GM19395 (cell line): ENCODE data around the gene MAGI1.
A peak's percentile ranks its signal among the peaks of the same experiment; 100 is the strongest.

Experiments
- ATAC-seq: cut with Tn5 transposase; IDR thresholded peaks from one replicate; pipeline ENCODE4 v1.9.1; 2021; ENCODE audit warnings: mild to moderate bottlenecking, moderate library complexity; ENCODE audit not compliant: unreplicated experiment

Gene MAGI1

DNA sequence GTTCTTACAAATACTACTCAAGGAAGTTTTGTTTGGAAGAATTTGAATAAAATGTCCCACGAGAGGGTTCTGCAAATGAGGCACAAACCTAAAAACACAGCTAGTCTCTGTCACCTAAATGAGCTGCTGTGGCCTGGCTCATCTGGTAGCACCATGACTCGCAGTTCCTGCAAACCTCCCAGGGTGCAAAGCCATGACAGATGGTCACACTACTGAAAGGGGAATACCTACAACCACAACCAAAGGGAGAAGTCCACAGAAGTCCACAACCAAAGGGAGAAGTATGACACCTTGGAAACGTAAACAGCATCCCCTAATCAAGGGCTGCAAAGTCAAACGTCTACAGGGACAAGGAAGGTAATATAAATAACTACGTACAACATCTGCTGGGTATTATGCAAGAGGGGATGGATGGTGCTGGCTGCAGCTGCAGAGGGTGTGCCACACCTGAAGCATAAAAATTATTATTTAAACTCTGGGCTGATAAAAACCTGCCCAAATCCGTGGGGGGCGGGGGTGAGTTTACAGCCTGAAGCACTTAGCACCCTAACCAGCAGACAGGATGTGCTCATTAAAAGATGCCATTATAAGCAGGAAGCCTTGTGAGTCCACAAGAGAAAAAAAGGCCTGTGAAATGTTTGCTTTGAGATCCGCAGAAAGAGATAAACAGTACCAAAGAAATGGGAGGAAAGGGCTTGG, 184.0 kb downstream of the MAGI1 start:
- no peak for ATAC-seq

DNA sequence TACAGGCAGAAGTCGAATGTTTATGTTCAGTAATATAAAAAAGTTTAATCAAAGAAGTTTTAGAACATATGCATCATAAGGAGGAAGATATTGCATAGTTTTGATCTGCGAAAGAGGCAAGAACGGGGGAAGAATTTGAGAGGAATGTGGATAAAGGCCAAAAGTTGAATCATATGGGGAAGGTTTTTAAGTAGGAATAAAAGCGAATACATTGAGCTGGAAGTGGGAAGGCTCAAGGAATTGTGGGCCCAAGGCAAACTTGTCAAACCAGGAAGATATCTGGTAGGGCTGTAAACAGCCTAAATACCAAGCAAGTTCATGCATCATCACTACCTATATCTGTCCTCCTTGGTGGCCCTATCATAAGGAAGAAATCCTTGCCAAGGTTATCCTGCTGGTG, 186.9 kb downstream of the MAGI1 start:
- no peak for ATAC-seq

DNA sequence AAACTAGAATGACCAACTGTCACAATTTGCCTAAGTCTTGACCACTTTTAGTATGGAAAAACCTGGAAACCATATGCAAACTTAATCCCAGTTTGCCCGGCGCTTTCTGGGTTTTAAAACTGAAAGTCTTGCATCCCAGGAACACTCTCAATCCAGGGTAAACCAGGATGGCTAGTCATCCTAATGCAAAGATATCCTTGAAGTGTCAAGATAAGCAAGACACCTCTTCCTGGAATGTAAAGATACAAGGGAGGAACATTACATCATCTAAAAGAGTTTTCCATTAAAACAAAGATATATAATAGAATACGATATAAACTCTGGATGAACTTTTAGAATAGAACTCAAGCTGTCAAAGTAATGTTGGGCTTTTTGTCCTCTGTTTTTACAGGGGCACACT, 188.5 kb downstream of the MAGI1 start:
- no peak for ATAC-seq

DNA sequence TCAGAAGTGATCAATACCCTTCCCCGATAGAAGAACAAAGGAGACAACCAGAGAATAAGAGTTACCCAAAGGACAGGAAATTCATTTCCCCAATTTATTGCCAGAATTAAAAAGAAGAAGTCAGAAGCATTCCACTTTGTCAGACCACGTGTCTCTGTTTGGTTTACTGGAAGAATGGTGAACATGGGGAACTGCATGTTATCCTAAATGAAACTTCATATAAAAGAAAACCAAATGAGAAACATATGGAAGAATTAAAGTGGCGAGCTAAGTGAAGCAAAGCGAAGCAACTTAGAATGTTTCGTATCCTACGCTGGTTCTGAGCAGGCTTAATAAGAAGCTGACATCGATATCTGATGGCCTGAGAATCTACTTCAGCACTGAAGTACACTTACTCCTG, 190.7 kb downstream of the MAGI1 start:
- ATAC-seq: no peak

DNA sequence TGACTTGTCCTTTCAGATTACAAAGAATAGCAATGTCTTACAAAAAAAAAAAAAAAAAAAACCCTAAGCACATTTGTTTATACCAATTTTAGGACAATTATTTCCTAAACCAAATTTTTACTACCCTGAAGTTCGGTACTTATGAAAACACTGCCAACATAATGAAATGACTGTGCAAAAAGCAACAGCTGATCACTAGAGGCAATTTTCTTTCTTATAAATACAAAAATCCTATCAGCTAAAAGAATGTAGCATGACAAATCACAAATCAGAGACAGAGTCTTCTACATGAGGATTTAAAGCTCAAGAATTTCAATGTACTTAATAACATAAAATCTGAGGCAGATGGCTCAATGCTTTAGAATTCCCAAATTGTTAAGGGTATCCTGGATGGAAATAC, 191.8 kb downstream of the MAGI1 start:
- no peak for ATAC-seq

DNA sequence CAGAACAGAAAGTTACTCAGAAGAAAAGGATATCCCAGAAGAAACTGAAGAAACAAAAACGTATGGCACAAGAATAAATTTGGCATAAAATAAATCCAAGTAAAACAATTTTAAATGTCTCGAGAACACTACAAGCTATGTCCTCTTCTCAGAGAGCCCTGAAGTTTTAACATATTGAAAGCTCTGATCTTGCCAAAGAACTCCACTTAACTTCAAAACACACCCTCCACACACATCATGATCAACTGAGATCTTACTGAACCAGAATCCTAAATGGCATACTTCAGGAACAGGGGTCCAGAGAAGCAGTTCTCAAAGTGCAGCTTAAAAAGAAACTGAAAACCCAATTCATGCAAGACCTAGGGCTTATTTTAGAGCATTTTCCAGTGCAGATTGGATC, 194.3 kb downstream of the MAGI1 start:
- ATAC-seq: no peak

DNA sequence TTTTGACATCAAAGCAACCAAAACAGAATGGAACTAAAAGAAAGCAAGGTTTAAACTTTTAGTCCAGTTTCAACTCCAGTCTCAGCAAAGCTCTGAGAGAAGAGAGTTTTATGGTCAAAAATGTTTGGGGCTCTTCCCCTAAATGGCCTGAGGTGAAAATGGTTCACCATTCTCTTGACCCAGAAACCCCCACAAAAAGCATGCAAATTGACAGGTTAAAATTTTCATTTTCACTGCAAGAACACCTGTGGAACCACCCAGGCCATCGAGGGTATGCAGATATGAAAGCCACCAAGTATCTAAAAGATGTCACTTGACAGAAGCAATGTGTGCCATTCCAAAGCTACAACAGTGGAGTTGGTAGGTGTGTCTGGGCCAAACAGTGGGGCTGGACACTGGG, 195.0 kb downstream of the MAGI1 start:
- no peak for ATAC-seq

DNA sequence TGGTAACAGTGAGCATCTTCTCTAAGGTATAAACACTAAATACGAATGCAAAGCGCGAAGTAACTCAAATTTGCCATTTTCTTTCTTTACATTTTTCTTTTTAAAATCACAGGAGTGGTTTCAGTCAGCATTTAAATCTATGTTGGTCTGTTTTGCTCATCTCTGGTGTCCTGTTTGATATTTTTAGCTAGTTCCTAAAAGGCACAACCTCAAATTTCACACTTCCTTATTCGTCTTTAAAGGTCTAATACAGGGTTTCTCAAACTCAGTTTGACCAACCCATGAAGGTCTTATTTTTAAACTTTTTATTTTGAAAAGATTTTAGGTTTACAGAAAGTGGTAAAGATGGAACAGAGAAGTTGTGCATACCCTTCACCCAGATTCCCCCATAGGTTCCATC, 201.1 kb downstream of the MAGI1 start:
- ATAC-seq: peak; percentile 67

DNA sequence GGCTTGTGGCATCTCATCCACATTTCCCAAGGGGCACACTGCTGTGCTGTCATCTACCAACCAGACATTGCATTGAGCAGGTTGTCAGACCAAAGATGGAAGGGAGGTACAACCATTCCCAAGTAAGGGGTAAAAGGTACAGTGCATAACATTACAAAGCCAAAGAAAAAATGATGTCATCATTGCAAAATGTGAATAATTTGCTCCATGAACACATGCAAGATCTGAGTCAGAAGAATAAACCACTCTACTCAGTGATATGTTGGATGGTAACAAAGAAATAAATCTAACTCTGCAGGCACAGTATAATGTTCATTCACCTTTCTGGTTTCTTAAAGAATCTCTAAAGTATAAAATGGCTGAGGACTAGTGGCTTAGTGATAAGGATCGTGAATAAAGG, 202.7 kb downstream of the MAGI1 start:
- ATAC-seq: no peak

DNA sequence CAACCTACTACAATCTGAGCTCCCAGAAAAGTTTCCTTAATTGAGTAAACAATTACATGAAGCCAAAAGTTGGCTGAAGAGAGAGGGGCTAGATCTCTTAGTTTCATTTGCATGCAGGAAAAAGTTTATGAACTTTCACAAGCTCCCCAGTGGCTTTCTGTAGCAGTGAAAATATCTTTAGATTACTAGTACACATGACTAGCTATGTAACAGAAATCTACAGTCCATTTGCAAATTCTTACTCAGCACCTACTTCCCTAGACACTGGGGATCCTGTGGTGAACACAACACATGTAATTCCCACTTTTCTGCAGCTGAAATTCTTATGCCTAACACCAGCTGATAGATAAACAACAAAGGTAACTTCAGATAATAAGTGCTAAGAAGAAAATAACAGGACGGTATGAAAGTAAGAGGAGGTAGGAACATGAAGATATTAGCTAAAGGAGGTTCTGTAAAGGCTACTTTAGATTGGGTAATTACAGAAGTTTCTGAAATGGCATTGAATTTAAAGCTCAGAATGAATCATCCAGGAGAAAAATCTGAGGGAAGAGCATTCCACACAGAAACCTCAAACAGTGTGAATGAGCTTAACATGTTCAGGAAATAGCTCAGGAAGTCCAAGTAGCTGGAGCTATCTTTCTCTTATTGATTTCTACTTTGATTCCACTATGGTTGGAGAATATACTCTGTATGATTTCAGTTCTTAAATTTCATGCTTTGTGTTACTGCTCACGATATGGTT, 204.8 kb downstream of the MAGI1 start:
- peak; percentile 43 for ATAC-seq

DNA sequence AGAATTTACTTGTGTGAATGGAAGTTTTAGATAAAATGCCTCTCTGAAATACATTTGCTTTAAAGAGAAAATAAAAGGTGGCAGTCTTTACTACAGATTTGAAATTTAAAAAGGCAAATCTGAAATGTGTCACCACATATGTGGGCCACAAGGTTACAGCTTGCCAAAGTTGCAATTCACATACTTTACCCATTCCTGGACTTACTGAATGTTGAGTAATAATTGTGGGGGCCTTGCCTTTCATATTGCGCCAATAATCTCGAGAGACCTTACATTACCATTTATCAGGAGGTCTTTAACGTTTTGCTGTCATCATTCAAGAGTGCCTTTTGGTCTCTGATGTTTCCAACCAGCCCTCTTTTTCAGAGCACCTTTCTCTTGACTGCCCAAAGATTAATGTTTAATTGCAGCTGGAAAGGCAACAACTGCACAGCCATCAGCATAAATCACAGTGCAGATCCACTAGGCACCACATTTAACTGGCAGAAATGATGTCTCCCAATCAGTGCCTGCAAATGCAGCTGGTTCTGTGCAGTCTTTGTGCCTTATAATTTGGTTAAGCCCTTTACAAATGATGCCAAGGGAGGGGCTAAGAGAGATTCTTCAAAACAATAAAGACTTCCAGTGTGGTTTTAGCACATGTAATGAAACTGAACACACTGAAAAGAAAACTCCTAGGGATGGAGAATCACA, 206.8 kb downstream of the MAGI1 start:
- no peak for ATAC-seq

DNA sequence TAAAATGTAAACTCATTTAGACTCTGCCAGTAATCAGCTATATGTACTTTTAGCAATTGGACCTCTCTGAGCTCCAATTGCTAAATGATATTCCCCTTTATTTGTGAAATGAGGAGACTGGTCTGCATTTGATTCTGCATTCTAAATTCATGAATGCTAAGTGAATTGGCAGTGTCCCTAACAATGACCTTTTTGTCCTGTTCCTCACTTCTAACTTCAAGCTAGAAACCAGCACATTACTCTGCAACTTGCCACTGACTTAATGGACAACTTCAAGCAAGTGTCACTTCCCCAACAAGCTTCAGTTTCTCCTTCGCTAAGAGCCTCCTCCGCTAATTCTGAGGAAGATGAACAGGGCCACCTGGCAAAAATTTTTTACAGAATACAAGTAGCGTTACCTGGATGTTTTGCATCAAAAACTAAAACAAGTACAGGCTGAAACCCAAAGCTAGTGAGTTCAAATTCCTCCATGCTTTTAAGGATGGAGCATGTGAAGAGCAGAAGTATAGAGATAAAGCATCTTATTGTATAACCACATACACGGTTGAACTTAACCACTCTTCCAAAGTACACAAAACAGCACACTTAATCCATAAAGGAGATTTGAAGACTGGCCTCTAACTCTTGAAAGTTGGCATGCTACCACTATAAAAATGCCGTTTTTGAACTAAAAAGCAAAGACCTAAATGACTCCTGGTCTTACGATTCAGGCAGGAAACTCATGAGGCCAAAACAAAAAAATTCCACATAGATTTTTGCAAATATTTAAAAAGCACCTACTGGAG, 207.6 kb downstream of the MAGI1 start:
- no peak for ATAC-seq

DNA sequence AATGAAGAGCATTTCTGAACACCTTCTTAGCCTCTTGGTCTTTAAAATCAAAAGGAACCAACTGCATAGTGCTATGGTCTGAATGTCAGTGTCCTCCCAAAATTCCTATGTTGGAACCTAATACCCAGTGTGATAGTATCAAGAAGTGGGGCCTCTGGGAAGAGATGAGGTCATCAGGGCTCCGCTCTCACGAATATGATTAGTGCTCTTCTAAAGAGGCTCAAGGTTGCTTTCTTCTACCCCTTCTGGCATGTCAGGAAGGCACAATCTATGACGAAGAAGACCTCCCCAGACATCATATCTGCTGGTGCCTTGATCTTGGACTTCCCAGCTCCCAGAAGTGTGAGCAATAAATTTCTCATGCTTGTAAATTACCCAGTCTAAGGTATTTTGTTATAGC, 209.5 kb downstream of the MAGI1 start:
- no peak for ATAC-seq

DNA sequence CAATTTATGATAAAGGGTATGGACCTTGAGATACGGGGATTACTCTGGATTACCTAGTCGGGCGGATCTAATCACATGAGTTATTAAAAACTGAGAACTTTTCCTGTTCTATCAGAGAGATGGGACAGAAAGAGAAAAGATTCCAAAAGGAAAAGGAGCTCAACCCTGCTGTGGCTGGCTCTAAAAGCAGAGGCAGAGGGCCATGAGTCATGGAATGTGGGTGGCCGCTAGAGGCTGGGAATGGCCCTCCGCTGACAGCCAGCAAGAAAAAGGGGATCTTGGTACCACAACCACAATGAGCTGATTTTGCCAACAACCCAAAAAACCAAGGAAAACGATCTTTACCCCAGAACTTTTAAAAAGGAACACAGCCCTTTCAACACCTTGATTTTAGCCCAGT, 210.0 kb downstream of the MAGI1 start:
- no peak for ATAC-seq

DNA sequence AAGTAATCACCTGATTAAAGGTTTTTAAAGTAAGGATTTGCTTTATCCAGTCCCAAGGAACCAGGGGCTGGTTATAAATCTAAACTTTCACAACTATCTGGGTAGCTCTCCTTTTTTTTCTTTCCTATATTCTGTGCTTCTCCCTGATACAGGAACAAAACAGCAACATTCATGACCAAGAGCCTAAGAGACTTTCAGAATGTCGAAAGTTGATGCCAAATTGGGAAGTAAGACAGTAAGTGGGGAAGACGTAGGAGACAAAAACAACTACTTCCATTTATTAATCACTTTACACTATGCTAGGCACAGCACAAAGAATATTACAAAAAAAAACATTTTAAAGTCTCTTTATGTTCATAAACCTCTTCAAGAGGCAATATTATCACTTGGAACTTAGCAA, 211.6 kb downstream of the MAGI1 start:
- no peak for ATAC-seq

DNA sequence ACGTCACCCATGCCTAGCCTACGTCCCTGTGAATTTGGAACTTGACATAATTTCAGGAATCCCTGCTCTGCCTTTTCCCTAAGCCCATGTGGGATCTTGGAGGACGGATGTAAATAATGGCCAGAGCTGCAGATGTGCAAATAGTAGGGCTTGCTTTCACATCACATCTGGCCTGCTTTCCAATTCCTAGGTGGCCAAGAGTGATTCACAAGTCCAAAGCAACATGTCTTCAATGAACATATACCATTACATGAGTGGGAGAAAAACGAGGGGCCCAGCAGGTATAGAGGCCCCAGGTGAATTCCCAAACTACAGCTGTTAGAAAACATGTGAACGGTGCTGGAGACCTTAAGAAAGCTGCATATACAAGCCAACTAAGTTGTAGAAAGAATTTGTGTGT, 214.6 kb downstream of the MAGI1 start:
- ATAC-seq: no peak

DNA sequence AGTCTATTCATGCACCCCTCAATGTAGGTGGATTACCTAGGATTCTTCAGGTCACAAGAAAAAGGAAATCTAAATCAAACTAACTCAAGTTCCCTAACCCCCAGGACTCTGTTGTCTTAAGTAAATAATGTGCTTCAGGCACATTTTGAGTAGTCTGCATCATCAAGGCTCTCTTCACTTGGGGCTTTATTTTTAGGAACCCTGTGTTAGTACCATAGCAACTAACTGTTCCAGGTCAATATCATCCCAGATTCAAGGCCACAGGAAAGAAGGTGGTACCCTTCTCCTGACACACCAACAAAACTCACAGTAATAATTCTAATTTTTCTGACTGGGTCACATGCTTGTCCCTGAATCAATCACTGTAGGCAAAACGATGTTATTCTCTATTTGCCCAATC, 218.1 kb downstream of the MAGI1 start:
- ATAC-seq: no peak

DNA sequence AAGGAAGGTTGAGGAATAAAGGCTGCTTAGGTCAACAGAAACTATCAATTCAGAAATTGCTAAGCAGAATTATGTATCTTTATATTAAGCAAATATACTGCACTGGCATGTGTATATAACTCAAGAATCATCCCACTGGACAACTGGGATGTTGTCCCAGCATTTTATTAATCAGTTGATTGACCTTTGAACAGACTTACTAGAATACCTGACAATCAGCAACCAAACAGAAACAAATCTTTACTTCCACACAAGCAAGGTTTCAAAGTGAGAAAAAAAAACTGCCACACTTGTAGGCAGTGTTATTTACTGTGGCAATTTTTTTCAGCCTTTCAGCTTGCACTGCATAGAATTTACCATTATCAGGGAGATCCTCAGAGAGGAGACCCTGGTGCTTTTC, 218.8 kb downstream of the MAGI1 start:
- no peak for ATAC-seq

DNA sequence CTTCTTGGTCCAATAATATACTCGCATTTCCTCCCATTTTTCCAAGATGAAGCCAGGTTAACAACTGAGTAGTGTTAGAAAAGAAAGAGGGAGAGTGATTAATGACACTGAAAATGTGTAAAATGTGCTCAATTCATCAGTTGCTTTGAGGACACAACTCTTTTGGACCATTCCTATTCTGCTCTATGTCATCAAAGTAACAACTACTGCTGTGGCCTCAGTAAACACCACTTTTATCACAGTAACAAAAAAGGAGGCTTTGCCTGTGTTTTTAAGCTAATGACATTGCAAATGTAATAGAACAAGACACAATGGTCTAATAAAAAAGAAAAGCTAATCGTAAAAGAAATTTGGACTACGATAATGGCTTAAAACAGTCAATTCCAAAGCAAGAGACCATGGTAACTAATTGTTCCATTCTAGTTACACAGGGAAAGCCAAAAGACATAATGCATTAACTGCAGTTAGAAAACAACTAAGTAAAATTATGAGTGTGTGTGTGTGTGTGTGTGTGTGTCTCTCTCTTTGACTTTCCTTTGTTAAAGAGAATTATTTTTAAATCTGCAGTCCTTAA, 221.1 kb downstream of the MAGI1 start:
- ATAC-seq: no peak

DNA sequence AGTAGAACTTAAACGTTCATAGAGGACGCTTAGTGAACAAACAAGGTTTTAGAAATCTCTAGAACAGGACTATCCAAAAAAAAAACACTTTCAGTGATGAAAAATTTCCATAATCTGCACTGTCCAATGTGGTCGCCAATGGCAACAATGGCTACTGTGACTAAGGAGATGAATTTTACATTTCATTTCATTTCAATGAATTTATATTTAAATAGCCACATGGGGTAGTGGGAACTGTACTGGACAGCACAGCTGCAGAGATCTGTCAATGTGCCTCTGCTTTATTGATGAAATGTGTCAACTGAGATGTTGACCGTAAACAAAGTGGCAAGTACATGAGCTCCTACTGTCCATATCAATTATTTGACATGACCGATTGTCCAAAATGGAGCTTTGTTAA, 222.5 kb downstream of the MAGI1 start:
- ATAC-seq: no peak
